GM19463 (cell line): ENCODE data around the gene E2F1.
"Not testable (repeated sequence)": the region's sequence is repeated elsewhere in the genome, so short reads cannot be mapped to it uniquely, and the experiment has no call there.

Source experiments
- ATAC-seq: cut with Tn5 transposase; IDR thresholded peaks from one replicate; pipeline ENCODE4 v1.9.1; 2021; ENCODE audit warnings: mild to moderate bottlenecking, moderate library complexity; ENCODE audit not compliant: unreplicated experiment

E2F1 gene

DNA sequence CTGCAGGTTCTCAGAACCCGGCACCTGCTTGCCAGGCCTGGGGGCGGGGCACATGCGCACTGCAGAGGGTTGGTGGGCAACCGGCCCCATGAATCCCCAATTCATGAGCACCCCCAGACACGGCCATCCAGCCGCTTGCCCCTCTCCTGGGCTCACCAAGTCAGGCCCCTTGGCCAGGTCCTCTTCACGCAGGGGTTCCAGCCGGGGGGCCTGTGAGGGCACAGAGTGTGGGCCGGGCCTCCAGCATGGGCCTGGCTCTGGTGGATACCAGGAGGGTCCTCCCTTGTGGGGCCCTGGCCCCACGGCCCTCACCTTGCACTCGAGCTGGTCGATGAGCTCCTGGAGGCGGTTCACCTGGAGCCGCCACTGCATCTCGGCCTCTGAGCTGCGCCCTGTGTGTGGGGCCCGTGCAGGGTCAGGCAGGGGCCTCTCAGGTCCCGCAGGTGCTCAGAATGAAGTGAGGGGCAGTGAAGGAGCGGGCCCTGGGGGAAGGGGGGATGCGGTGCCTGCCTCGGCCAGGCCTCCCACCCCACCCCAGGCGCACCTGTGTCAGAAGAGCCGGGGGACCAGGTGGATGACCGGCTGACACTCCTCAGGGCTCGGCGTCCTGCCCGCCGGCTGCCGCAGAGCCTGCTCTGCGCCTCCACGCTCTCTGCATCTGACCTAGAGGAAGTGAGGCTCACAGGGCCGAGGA lies 26.7 kb downstream of the E2F1 start:
- no peak for ATAC-seq

- no peak for ATAC-seq
These were observed 27.3 kb downstream of the E2F1 start for GRCh38 chr20:33658929-33659328.

DNA sequence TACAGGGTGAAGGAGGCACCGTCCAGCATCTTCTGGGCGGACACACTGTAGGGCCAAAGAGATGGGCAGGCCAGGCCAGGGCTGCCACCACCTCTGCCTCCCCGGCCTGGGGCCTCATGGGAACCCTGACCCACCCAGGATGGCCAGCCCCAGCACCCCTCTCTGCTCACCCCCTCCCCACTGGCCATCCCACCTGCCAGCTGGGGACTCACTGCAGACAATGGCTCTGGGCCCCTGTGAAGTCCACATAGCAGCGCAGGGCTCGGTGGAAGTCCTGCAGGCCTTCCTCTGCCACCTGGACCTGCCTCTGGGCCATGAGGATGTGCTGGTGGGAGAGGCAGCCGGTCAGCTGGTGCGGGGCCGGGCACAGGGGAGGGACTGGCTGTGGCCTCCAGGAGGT lies 27.7 kb downstream of the E2F1 start:
- ATAC-seq: no peak

- ATAC-seq: no peak
These were observed 28.5 kb downstream of the E2F1 start for GRCh38 chr20:33657704-33658095.

- no peak for ATAC-seq
These were observed 29.1 kb downstream of the E2F1 start for GRCh38 chr20:33656783-33657703.

- no peak for ATAC-seq
These were observed 30.0 kb downstream of the E2F1 start for GRCh38 chr20:33656010-33656782.

- no peak for ATAC-seq
These were observed 31.0 kb downstream of the E2F1 start for GRCh38 chr20:33655164-33655563.

GRCh38 chr20:33654680-33655161 lies 31.5 kb downstream of the E2F1 start:
- ATAC-seq: no peak

GRCh38 chr20:33653900-33654596 lies 32.1 kb downstream of the E2F1 start:
- no peak for ATAC-seq

GRCh38 chr20:33653218-33653899 lies 32.8 kb downstream of the E2F1 start:
- ATAC-seq: no peak

DNA sequence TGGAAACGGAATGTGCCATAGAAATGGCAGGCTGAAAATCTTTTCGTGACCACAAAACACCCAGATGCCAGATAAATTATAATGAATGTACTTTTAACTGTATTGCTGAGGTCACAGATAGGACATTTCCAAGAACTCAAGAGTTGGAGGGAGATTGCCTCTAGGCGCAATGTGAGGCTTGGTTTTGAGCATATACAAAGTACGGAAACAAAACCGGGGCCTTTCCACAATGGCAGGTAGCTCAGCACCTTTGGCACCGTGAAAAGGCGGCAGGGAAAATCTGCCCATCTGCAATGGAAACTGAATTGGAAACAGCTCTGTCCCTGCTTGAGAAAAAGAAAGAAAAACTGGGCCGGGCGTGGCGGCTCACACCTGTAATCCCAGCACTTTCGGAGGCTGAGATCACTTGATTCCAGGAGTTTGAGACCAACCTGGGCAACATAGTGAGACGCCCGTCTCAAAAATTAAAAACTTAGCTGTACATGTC lies 34.6 kb downstream of the E2F1 start:
- no peak for ATAC-seq

DNA sequence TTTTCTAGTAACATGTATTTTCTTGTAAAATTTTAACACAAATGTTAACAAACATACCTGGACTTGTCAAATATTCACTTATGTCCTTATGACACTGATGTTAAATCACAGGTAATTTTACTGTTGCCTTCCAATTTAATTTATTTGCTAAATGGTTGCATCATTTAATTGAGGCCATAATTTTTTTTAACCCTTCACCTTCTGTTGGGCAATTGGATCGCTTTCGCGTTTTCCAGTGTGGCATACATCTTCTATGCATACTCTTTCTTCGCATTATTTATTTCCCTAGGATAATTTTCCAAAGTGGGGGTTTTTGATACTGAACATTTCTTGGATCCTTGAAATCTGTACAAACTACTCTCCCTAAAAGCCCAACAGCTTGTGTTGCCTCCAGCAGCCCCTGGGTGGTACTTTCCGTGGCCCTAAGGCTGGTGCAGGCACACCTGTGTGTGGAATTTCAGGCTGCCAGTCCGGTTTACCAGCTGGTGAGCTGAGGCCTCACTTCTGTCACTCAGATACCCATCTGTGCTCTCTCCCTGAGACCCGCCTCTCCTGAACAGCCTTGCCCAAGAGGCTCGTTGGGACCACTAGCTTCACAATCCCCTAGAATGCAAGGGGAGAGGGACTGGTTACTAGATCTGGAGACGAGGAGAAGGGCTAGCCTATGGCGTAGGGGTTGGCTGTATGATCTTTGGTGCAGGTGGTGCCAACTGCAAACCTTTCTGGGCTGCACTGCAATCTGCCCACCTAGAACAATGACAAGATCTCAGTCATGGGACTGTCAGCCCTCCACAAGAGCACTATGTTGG lies 35.2 kb downstream of the E2F1 start:
- ATAC-seq: no peak

DNA sequence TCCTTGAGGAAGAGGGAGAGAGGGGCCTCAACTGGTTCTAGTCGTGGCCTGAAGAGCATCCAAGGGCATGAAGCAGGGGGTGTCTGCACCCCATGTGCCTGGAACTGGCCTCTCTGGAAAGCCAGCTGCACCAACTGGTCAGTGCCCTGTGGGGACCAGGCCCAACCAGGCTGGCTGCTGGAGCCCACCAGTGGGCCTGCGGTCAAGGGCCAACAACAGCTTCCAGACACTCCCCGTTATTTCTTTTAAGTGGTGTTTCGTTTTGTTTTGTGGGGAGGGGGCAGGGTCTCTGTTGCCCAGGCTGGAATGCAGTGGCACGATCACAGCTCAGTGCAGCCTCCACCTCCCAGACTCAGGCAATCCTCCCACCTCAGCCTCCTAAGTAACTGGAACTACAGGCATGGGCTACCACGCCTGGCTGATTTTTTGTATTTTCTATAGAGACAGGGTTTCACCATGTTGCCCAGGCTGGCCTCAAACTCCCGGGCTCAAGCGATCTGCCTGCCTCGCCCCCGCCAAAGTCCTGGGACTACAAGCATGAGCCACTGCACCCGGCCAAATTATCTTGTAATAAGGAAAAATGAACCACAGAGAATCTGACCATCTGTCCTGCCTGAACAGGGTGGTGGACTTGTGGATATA lies 36.0 kb downstream of the E2F1 start:
- no peak for ATAC-seq

DNA sequence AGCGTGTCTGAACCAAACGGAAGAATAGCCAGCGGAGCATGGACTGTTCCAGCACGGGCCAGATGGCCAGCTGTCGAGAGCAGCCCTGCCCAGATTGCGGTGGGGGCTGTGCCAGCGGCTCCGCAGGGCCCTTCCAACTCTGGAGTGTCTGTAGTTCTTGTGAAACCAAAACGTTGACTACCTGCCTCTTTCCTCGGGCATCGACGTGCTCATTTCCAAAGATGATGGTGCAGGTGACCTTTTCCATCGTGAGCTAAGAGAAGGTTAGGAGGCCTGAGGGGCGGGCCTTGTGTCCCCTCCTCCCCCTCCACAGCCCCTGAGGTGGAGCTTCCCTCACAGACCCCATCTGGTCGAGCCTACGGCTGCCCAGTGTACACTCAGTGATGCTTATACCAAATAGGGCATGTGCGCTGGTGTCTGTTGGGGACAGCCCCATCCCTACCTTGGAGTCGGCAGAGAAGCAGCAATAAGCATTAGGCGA lies 36.9 kb downstream of the E2F1 start:
- ATAC-seq: no peak

GRCh38 chr20:33648396-33649004 lies 37.7 kb downstream of the E2F1 start:
- no peak for ATAC-seq

DNA sequence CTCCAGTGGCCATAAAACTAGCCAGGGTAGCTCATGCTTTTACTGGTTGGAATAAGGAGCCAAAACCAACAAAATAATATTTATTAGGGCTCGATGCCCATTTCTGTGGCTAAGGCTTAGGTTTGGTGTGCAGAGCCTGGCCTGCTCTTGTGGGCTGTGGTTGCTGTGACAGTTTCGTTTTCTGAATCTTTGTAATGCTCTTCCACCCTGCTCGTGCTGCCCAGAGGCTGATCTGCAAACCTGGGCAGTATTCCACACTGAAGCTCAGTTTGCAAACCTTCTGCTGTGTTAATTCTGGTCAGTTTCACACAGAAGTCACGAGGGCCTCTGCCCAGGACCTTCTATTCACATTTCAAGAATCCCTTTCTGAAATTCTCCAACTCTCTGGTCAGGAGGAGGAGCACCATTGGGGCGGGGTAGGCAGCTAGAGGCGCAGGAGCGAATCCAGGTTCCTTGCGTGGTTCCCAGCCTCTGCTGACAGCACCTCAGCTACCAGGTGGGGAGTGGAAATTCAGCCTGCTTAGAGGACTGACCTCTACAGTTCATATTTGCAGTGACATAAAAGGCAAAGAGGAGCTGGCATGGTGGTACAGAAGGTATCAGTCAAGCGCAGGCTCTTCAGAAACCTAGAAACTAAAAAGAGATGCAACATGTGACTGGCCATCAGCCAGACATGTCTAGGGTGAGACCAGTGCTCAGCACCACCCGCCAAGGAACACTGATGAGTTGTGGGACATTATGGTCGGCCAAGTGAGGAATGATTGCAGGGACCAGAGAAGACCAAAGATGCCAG lies 38.4 kb downstream of the E2F1 start:
- no peak for ATAC-seq

DNA sequence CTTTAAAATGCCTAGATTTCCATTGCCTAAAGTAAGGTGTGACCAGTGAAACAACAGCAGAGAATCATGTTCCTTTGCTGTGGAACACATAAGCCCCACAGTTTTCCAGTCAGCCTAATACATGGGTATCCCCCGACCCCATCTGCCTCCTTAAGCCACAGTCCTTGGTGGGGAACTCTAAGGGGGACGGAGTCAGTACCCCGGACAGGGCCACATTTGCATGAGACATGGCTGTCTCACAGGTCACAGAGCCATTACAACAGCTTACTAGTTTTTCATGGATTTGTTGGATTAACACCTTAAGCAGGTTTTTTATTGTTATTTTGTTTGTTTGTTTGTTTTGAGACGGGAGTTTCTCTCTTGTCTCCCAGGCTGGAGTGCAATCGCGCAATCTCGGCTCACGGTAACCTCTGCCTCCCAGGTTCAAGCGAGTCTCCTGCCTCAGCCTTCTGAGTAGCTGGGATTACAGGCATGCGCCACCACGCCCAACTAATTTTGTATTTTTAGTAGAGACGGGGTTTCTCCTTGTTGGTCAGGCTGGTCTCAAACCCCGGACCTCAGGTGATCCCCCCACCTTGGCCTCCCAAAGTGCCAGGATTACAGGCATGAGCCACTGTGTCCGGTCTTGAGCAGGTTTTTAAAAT lies 39.1 kb downstream of the E2F1 start:
- ATAC-seq: not testable (repeated sequence)
